GM12878 (cell line): ENCODE data around the gene BDNF. TPM values are rescaled to one million over a fixed set of nuclear protein-coding genes. Genes with fewer than 3 reads are reported as not detected.

Experiments
- ATAC-seq: fragments of 200-7000 bp; cut with Tn5 transposase; 3 replicates; pipeline ENCODE4 v1.9.1; 2020; ENCODE audit warnings: mild to moderate bottlenecking, moderate library complexity
- BruUV-seq: library from RNA; stranded (reverse); fragments of 400-500 nt; replicated peaks from 2 replicates; lab custom pipeline; 2021; lab: Mats Ljungman, UMichigan
- CTCF ChIA-PET: fragments of 300-600 bp; sonication (Branson Sonifier 250); formaldehyde crosslinking; extraction: SDS; loops from one replicate; lab custom pipeline; 2021; ENCODE audit warnings: inconsistent platforms; lab: Yijun Ruan, JAX
- POLR2A ChIA-PET: fragments of 350-600 bp; formaldehyde crosslinking; extraction: SDS; loops from one replicate; lab custom pipeline; 2021; ENCODE audit warnings: inconsistent platforms; lab: Charles Lee
- RAD21 ChIA-PET: fragments of 300-600 bp; sonication (Branson Sonifier 250); formaldehyde crosslinking; loops from one replicate; lab custom pipeline; 2023; ENCODE audit warnings: antibody characterized with exemption; ENCODE audit not compliant: unreplicated experiment; lab: Charles Lee
- SMC1A ChIA-PET: fragments of 300-600 bp; sonication (Branson Sonifier 250); formaldehyde crosslinking; loops from one replicate; lab custom pipeline; 2023; ENCODE audit not compliant: unreplicated experiment, uncharacterized antibody; lab: Charles Lee
- DNase-seq: peaks from one replicate; pipeline ENCODE4 v3.0.0-alpha.2; 2011; ENCODE audit warnings: low read depth, low spot score
- FAIRE-seq: peaks from 3 replicates; lab custom pipeline; 2011; peaks lifted over from hg19 to GRCh38; lab: Jason Lieb, UNC
- H2AFZ ChIP-seq: 2 replicates; pipeline ENCODE4 v1.6.0; 2011; ENCODE audit warnings: low read depth, low read length, control low read depth; ENCODE audit not compliant: control insufficient read depth
- H3K27ac ChIP-seq: 2 replicates; pipeline ENCODE4 v1.5.1; 2011; ENCODE audit warnings: control low read depth; ENCODE audit not compliant: control insufficient read depth, insufficient read depth
- H3K27me3 ChIP-seq, 2 experiments: replicated peaks in 1 of 2; 2 replicates each; pipeline versions ENCODE4 v1.6.0 to v1.6.1; 2011; ENCODE audit warnings: low read length in 1 of 2; ENCODE audit not compliant: control insufficient read depth in 2 of 2, insufficient read depth in 2 of 2
- H3K36me3 ChIP-seq, 2 experiments: 2 replicates each; pipeline ENCODE4 v1.5.1; 2011; ENCODE audit warnings: low read length in 1 of 2; ENCODE audit not compliant: control insufficient read depth in 2 of 2, insufficient read depth in 2 of 2
- H3K4me1 ChIP-seq: 2 replicates; pipeline ENCODE4 v1.6.1; 2011; ENCODE audit warnings: mild to moderate bottlenecking, low read length, moderate library complexity, mixed read lengths; ENCODE audit not compliant: control insufficient read depth, insufficient read depth
- H3K4me2 ChIP-seq: 2 replicates; pipeline ENCODE4 v1.6.0; 2011; ENCODE audit warnings: control low read depth; ENCODE audit not compliant: control insufficient read depth, insufficient read depth
- H3K4me3 ChIP-seq: fragments of 200-600 bp; sonication (generic); 2 replicates; pipeline ENCODE4 v1.5.1; 2016
- H3K79me2 ChIP-seq: 2 replicates; pipeline ENCODE4 v1.6.0; 2011; ENCODE audit warnings: low read length; ENCODE audit not compliant: control insufficient read depth, insufficient read depth
- H3K9ac ChIP-seq: 2 replicates; pipeline ENCODE4 v1.8.0; 2011; ENCODE audit warnings: low read length, control low read depth, mixed read lengths; ENCODE audit not compliant: control insufficient read depth, insufficient read depth
- H3K9me3 ChIP-seq: replicated peaks from 3 replicates; pipeline ENCODE4 v1.5.1; 2011; ENCODE audit warnings: mild to moderate bottlenecking, low read length; ENCODE audit not compliant: control insufficient read depth, insufficient read depth
- H4K20me1 ChIP-seq: 2 replicates; pipeline ENCODE4 v1.6.0; 2011; ENCODE audit not compliant: control insufficient read depth, insufficient read depth
- ASH2L ChIP-seq: fragments of 300-600, 200-600 bp; sonication (generic); IDR thresholded peaks from 2 replicates; pipeline ENCODE4 v1.6.1; 2017; ENCODE audit warnings: low read depth, mild to moderate bottlenecking, borderline replicate concordance
- ETV6 ChIP-seq, 2 experiments: fragments of 450-650 bp in 1 of 2; IDR thresholded peaks in 1 of 2; conservative IDR thresholded peaks in 1 of 2; 2 replicates each; pipeline ENCODE4 v1.6.1; 2014; ENCODE audit warnings: antibody characterized with exemption in 1 of 2, borderline replicate concordance in 1 of 2, low read depth in 1 of 2, mild to moderate bottlenecking in 1 of 2, moderate library complexity in 1 of 2
- FOS ChIP-seq: IDR thresholded peaks from 3 replicates; pipeline ENCODE4 v1.6.1; 2011; ENCODE audit warnings: borderline replicate concordance; ENCODE audit not compliant: insufficient read length; ENCODE audit errors: extremely low read depth
- HCFC1 ChIP-seq: fragments of 150-350 bp; IDR thresholded peaks from 2 replicates; pipeline ENCODE4 v1.6.1; 2014; ENCODE audit warnings: low read length
- PAX8 ChIP-seq: fragments of 450-650 bp; IDR thresholded peaks from 2 replicates; pipeline ENCODE4 v1.6.1; 2017; ENCODE audit warnings: mild to moderate bottlenecking, moderate library complexity
- RAD21 ChIP-seq: IDR thresholded peaks from 2 replicates; pipeline ENCODE4 v1.6.1; 2011; ENCODE audit warnings: mild to moderate bottlenecking, low read depth, low read length, moderate library complexity; ENCODE audit not compliant: insufficient read depth
- RUNX3 ChIP-seq: IDR thresholded peaks from 2 replicates; pipeline ENCODE4 v1.6.1; 2012; ENCODE audit warnings: low read length, inconsistent platforms
- SIN3A ChIP-seq: IDR thresholded peaks from 2 replicates; pipeline ENCODE4 v1.6.1; 2012; ENCODE audit warnings: low read depth, low read length, improper control_type of control experiment
- SKIL ChIP-seq: fragments of 450-650 bp; IDR thresholded peaks from 2 replicates; pipeline ENCODE4 v1.6.1; 2017; ENCODE audit warnings: mild to moderate bottlenecking, low read depth, inconsistent platforms; ENCODE audit not compliant: poor library complexity, severe bottlenecking
- ZBTB40 ChIP-seq: fragments of 450-650 bp; IDR thresholded peaks from 2 replicates; pipeline ENCODE4 v1.6.1; 2016; ENCODE audit warnings: mild to moderate bottlenecking, moderate library complexity, borderline replicate concordance
- ZNF622 ChIP-seq: fragments of 450-650 bp; IDR thresholded peaks from 2 replicates; pipeline ENCODE4 v1.6.1; 2017; ENCODE audit warnings: mild to moderate bottlenecking, inconsistent platforms
- WGBS: methylation state at CpG from one replicate; pipeline ENCODE4 v1.1.6; 2016; ENCODE audit warnings: low lambda C conversion rate; ENCODE audit not compliant: insufficient replicate concordance, insufficient coverage; ENCODE audit errors: missing lambda C conversion rate; 5-methylcytosine and 5-hydroxymethylcytosine counted together
- in situ Hi-C: fragments of 300-500 bp; cut with MboI; formaldehyde crosslinking; loops from 9 replicates; pipeline ENCODE4 v1.14.3; 2018; ENCODE audit warnings: mixed read lengths
- intact Hi-C: fragments of 100-400 bp; cut with micrococcal nuclease; formaldehyde crosslinking; loops from one replicate; pipeline ENCODE4 v1.14.2; 2022; ENCODE audit not compliant: unreplicated experiment
- polyA plus RNA-seq, 11 experiments: library from polyadenylated mRNA; depleted of rRNA in 4 of 11; unstranded in 6 of 11; stranded (reverse) in 5 of 11; fragments of >200 nt; fragmentation: Nextera tagmentation in 4 of 11; fragmentation: Illumina TruSeq in 1 of 11; extraction: Ambion mirVana in 4 of 11; extraction: Trizol in 1 of 11; gene quantifications; 1 replicate in 1 of 11; 2 replicates in 10 of 11; pipeline versions ENCODE4 v1.2.1 to v1.2.3, GENCODE V29; 2011 to 2016; ENCODE audit warnings: inconsistent platforms in 2 of 11, missing spikeins in 2 of 11, low read depth in 1 of 11
- total RNA-seq, 4 experiments: library from RNA; depleted of rRNA in 3 of 4; stranded (reverse); fragments of >200 nt in 3 of 4; fragmentation: Illumina TruSeq in 1 of 4; extraction: Trizol in 1 of 4; gene quantifications; 2 replicates each; pipeline versions ENCODE4 v1.2.1 to v1.2.3, GENCODE V29; 2013 to 2021

Gene BDNF
- total and polyA plus RNA-seq, 10 of the 15 experiments (the other 5 are each of a cell fraction or from before 2014, with no cell fraction given) = 0.02 to 0.24 (median 0.06) TPM; not detected in 2

- no peak overlapping the region for H3K27ac ChIP-seq
- H3K9ac ChIP-seq = no peak overlapping the region
- H3K4me1 ChIP-seq = no peaks in the 10 kb centered on the region; the same call in 1 of the 2 replicates
- ATAC-seq = no peak
- no peaks in the 10 kb centered on the region for H3K9me3 ChIP-seq
- no peaks in the 10 kb centered on the region for H3K79me2 ChIP-seq
- H4K20me1 ChIP-seq = no peaks in the 10 kb centered on the region
- RAD21 ChIA-PET = interaction anchor here (1.3 to 2.8 kb wide), 3 partner anchors 8 to 1626 kb away, joined by 3 to 9 read pairs (median 5); no protein-coding TSS in a partner anchor
- 22% methylated on average over 6 of the region's 6 CpGs for WGBS
- POLR2A ChIA-PET = no interaction called here
- in situ Hi-C loops = loop anchor here (5.0 to 10.0 kb wide), 3 partner anchors 824 to 1462 kb away; no protein-coding TSS in a partner anchor
- BruUV-seq = no TSS peak
- DNase-seq = no peak
- no peak overlapping the region for H2AFZ ChIP-seq
- FAIRE-seq = no peak
- intact Hi-C loops = loop anchor here (5.0 to 10.0 kb wide), 2 partner anchors 214 to 312 kb away; no protein-coding TSS in a partner anchor
- H3K4me3 ChIP-seq = no peak overlapping the region
- TF ChIP-seq RUNX3 (no peak), ZBTB40 (no peak), PAX8 (no peak), FOS (no peak), ZNF622 (no peak), ETV6 (conservative IDR thresholded peaks at IDR 0.05 in 1 of 2, IDR thresholded peaks at IDR 0.05 in 1 of 2; ENCODE audit: borderline replicate concordance in 1 of 2, low read depth in 1 of 2) (no peak), SKIL (no peak), SIN3A (no peak), HCFC1 (no peak), ASH2L (no peak), RAD21 (no peak)
- CTCF ChIA-PET = interaction anchor here (1.0 to 5.3 kb wide), 5 partner anchors 705 to 1627 kb away, joined by 3 to 114 read pairs (median 4); no protein-coding TSS in a partner anchor
- H3K4me2 ChIP-seq = no peak overlapping the region
- SMC1A ChIA-PET = interaction anchor here (0.6 to 1.4 kb wide), 6 partner anchors 18 to 1454 kb away, joined by 3 to 6 read pairs (median 4); no protein-coding TSS in a partner anchor
- H3K36me3 ChIP-seq = no peaks in the 10 kb centered on the region
- peaks cover 6 to 22% of the 10 kb centered on the region in 2 experiments for H3K27me3 ChIP-seq
Observed at GRCh38 chr11:27702811-27703210, 2.6 kb upstream of the BDNF start.
